Activated CD8-positive, alpha-beta memory T cell treated with anti-CD3 and anti-CD28 coated beads, Interleukin-2, amount 10 ng/mL, durations not matched to agents 7 days and 5 days (primary cell): ENCODE results near the gene FXYD6. TPM values are rescaled to one million over a fixed set of nuclear protein-coding genes. Genes with fewer than 3 reads are reported as not detected.
A peak's percentile ranks its signal among the peaks of the same experiment; 100 is the strongest.

Experiments
- ATAC-seq: fragments of 150-1000 bp; cut with Tn5 transposase; one replicate; pipeline ENCODE4 v1.10.0; 2021; ENCODE audit warnings: moderate library complexity
- CTCF ChIA-PET: fragments of 350-600 bp; sonication (Branson Sonifier 250); formaldehyde crosslinking; loops from one replicate; lab custom pipeline; 2021; ENCODE audit warnings: antibody characterized with exemption; lab: Charles Lee
- DNase-seq: peaks from one replicate; pipeline ENCODE4 v3.0.0-alpha.2; 2020
- H3K27ac Mint-ChIP-seq: one replicate; pipeline ENCODE4 v1.8.0; 2021; ENCODE audit warnings: mild to moderate bottlenecking, mixed read lengths
- H3K27me3 Mint-ChIP-seq: one replicate; pipeline ENCODE4 v1.8.0; 2021; ENCODE audit warnings: mixed read lengths
- H3K36me3 Mint-ChIP-seq: one replicate; pipeline ENCODE4 v1.8.0; 2021; ENCODE audit warnings: mild to moderate bottlenecking, mixed read lengths
- H3K4me1 Mint-ChIP-seq: one replicate; pipeline ENCODE4 v1.8.0; 2021; ENCODE audit warnings: mixed read lengths
- H3K4me3 Mint-ChIP-seq: one replicate; pipeline ENCODE4 v1.8.0; 2021; ENCODE audit warnings: mild to moderate bottlenecking, moderate library complexity, mixed read lengths
- H3K9me3 Mint-ChIP-seq: one replicate; pipeline ENCODE4 v1.8.0; 2022; ENCODE audit warnings: low read depth, mixed read lengths
- total RNA-seq, 2 experiments: library from RNA; stranded (reverse); gene quantifications; one replicate each; pipeline ENCODE4 v1.2.3, GENCODE V29; 2021

The FXYD6 gene
- total RNA-seq, 2 experiments from 2014 or later: 0.12 to 0.20 TPM

- CTCF ChIA-PET: interaction anchor here (1.1 to 1.4 kb wide), 3 partner anchors 12 to 161 kb away, joined by 4 to 6 read pairs (median 5); no protein-coding TSS in a partner anchor
- H3K36me3 Mint-ChIP-seq: no peaks in the 10 kb centered on the region
- no peak overlapping the region for H3K27ac Mint-ChIP-seq
- DNase-seq: no peak
- H3K4me3 Mint-ChIP-seq: no peak overlapping the region
- peaks cover 42% of the 10 kb centered on the region for H3K27me3 Mint-ChIP-seq
- no peaks in the 10 kb centered on the region for H3K4me1 Mint-ChIP-seq
- no peak for ATAC-seq
- H3K9me3 Mint-ChIP-seq: no peaks in the 10 kb centered on the region
Observed at GRCh38 chr11:117892651-117893050, 16.2 kb upstream of the FXYD6 start.

- CTCF ChIA-PET: interaction anchor here (1.3 kb wide), 1 partner anchor 55 kb away, joined by 5 read pairs; no protein-coding TSS in a partner anchor
- Mint-ChIP-seq H3K4me3 (no peak overlapping the region), H3K27me3 (peaks cover 36% of the 10 kb centered on the region), H3K4me1 (no peaks in the 10 kb centered on the region), H3K9me3 (no peaks in the 10 kb centered on the region), H3K36me3 (no peaks in the 10 kb centered on the region), H3K27ac (no peak overlapping the region)
- DNase-seq (no peak), ATAC-seq (no peak)
Observed at GRCh38 chr11:117891362-117891761, 14.9 kb upstream of the FXYD6 start.

- no peak for ATAC-seq
- no peaks in the 10 kb centered on the region for H3K9me3 Mint-ChIP-seq
- H3K4me1 Mint-ChIP-seq: no peaks in the 10 kb centered on the region
- no peak overlapping the region for H3K27ac Mint-ChIP-seq
- CTCF ChIA-PET: no interaction called here
- H3K27me3 Mint-ChIP-seq: peaks cover 21% of the 10 kb centered on the region
- no peaks in the 10 kb centered on the region for H3K36me3 Mint-ChIP-seq
- no peak overlapping the region for H3K4me3 Mint-ChIP-seq
- DNase-seq: peak; percentile 18
Observed at GRCh38 chr11:117888139-117888566, 11.7 kb upstream of the FXYD6 start.

- peak; percentile 34 for DNase-seq
- Mint-ChIP-seq H3K27me3 (peaks cover 22% of the 10 kb centered on the region), H3K36me3 (no peaks in the 10 kb centered on the region), H3K9me3 (no peaks in the 10 kb centered on the region), H3K4me1 (no peaks in the 10 kb centered on the region), H3K4me3 (no peak overlapping the region), H3K27ac (no peak overlapping the region)
- CTCF ChIA-PET: no interaction called here
- no peak for ATAC-seq
Observed at GRCh38 chr11:117887431-117888138, 11.1 kb upstream of the FXYD6 start.

GRCh38 chr11:117885777-117886176, 9.3 kb upstream of the FXYD6 start:
- H3K9me3 Mint-ChIP-seq: no peaks in the 10 kb centered on the region
- ATAC-seq (no peak), DNase-seq (peak; percentile 29)
- no peak overlapping the region for H3K27ac Mint-ChIP-seq
- H3K4me1 Mint-ChIP-seq: no peaks in the 10 kb centered on the region
- H3K27me3 Mint-ChIP-seq: peaks cover 40% of the 10 kb centered on the region
- no peak overlapping the region for H3K4me3 Mint-ChIP-seq
- CTCF ChIA-PET: interaction anchor here (1.2 to 1.5 kb wide), 4 partner anchors 14 to 168 kb away, joined by 3 to 6 read pairs (median 3); no protein-coding TSS in a partner anchor
- no peaks in the 10 kb centered on the region for H3K36me3 Mint-ChIP-seq

- Mint-ChIP-seq H3K4me1 (no peaks in the 10 kb centered on the region), H3K9me3 (no peaks in the 10 kb centered on the region), H3K4me3 (no peak overlapping the region), H3K27me3 (peaks cover 48% of the 10 kb centered on the region), H3K36me3 (no peaks in the 10 kb centered on the region), H3K27ac (no peak overlapping the region)
- DNase-seq: peak; percentile 32
- CTCF ChIA-PET: interaction anchor here (1.2 to 1.5 kb wide), 4 partner anchors 13 to 169 kb away, joined by 3 to 6 read pairs (median 3); no protein-coding TSS in a partner anchor
- no peak for ATAC-seq
Observed at GRCh38 chr11:117884994-117885393, 8.5 kb upstream of the FXYD6 start.

GRCh38 chr11:117883063-117883462, 6.6 kb upstream of the FXYD6 start:
- H3K36me3 Mint-ChIP-seq: no peaks in the 10 kb centered on the region
- DNase-seq: peak; percentile 32
- H3K4me3 Mint-ChIP-seq: no peak overlapping the region
- CTCF ChIA-PET: no interaction called here
- H3K27me3 Mint-ChIP-seq: peaks cover 58% of the 10 kb centered on the region
- ATAC-seq: no peak
- H3K27ac Mint-ChIP-seq: no peak overlapping the region
- no peaks in the 10 kb centered on the region for H3K9me3 Mint-ChIP-seq
- no peaks in the 10 kb centered on the region for H3K4me1 Mint-ChIP-seq

GRCh38 chr11:117882311-117882905, 6.0 kb upstream of the FXYD6 start:
- Mint-ChIP-seq H3K27ac (no peak overlapping the region), H3K27me3 (peaks cover 58% of the 10 kb centered on the region), H3K36me3 (no peaks in the 10 kb centered on the region), H3K4me1 (peaks cover under 1% of the 10 kb centered on the region), H3K9me3 (no peaks in the 10 kb centered on the region), H3K4me3 (no peak overlapping the region)
- CTCF ChIA-PET: interaction anchor here (1.1 kb wide), 1 partner anchor 22 kb away, joined by 3 read pairs; no protein-coding TSS in a partner anchor
- ATAC-seq (no peak), DNase-seq (peak; percentile 31)

- Mint-ChIP-seq H3K4me3 (no peak overlapping the region), H3K27me3 (peaks cover 67% of the 10 kb centered on the region), H3K4me1 (peaks cover 8% of the 10 kb centered on the region), H3K36me3 (no peaks in the 10 kb centered on the region), H3K9me3 (no peaks in the 10 kb centered on the region), H3K27ac (no peak overlapping the region)
- CTCF ChIA-PET: no interaction called here
- no peak for ATAC-seq
- peak; percentile 16 for DNase-seq
Observed at GRCh38 chr11:117881217-117881616, 4.8 kb upstream of the FXYD6 start.

- CTCF ChIA-PET: interaction anchor here (0.8 to 0.9 kb wide), 2 partner anchors 48 to 54 kb away, joined by 3 read pairs; no protein-coding TSS in a partner anchor
- Mint-ChIP-seq H3K4me3 (no peak overlapping the region), H3K27me3 (peaks cover 81% of the 10 kb centered on the region), H3K27ac (no peak overlapping the region), H3K9me3 (no peaks in the 10 kb centered on the region), H3K4me1 (peaks cover 21% of the 10 kb centered on the region), H3K36me3 (no peaks in the 10 kb centered on the region)
- ATAC-seq (no peak), DNase-seq (no peak)
Observed at GRCh38 chr11:117879516-117880480, 3.3 kb upstream of the FXYD6 start.

- ATAC-seq (no peak), DNase-seq (no peak)
- Mint-ChIP-seq H3K4me3 (no peak overlapping the region), H3K27ac (no peak overlapping the region), H3K4me1 (peaks cover 27% of the 10 kb centered on the region), H3K9me3 (no peaks in the 10 kb centered on the region), H3K36me3 (no peaks in the 10 kb centered on the region), H3K27me3 (peaks cover 88% of the 10 kb centered on the region)
- CTCF ChIA-PET: interaction anchor here (0.8 to 1.2 kb wide), 3 partner anchors 47 to 453 kb away, joined by 3 read pairs; no protein-coding TSS in a partner anchor
Observed at GRCh38 chr11:117878939-117879475, 2.5 kb upstream of the FXYD6 start.

GRCh38 chr11:117878314-117878938, 2.0 kb upstream of the FXYD6 start:
- Mint-ChIP-seq H3K4me1 (peaks cover 32% of the 10 kb centered on the region), H3K36me3 (no peaks in the 10 kb centered on the region), H3K27me3 (peaks cover 92% of the 10 kb centered on the region), H3K4me3 (no peak overlapping the region), H3K9me3 (no peaks in the 10 kb centered on the region), H3K27ac (no peak overlapping the region)
- CTCF ChIA-PET: interaction anchor here (1.2 to 1.4 kb wide), 2 partner anchors 175 to 453 kb away, joined by 3 to 7 read pairs; no protein-coding TSS in a partner anchor
- ATAC-seq (no peak), DNase-seq (no peak)
